K562 (cell line): ENCODE measurements around the gene ADAMTSL3. TPM values are rescaled to one million over a fixed set of nuclear protein-coding genes. Genes with fewer than 3 reads are reported as not detected.

Source experiments
- ATAC-seq: fragments of 200-7000 bp; cut with Tn5 transposase; 3 replicates; pipeline ENCODE4 v1.9.1; 2020; ENCODE audit warnings: moderate library complexity
- BruUV-seq: library from RNA; stranded (reverse); fragments of 400-500 nt; replicated peaks from 2 replicates; lab custom pipeline; 2021; lab: Mats Ljungman, UMichigan
- CTCF ChIA-PET: fragments of 300-600 bp; formaldehyde crosslinking; extraction: SDS; loops from one replicate; lab custom pipeline; 2021; ENCODE audit warnings: low intra/inter-chr PET ratio; lab: Yijun Ruan, JAX
- POLR2A ChIA-PET: fragments of 300-600, 350-650 bp; sonication (Branson Sonifier 250); formaldehyde crosslinking; extraction: SDS; loops from one replicate; lab custom pipeline; 2021; ENCODE audit warnings: antibody characterized with exemption, inconsistent platforms; lab: Yijun Ruan, JAX
- DNase-seq, 4 experiments: peaks; one replicate each; pipeline versions ENCODE4 v3.0.0 to v3.0.0-alpha.2; 2011 to 2018; ENCODE audit warnings: low spot score in 3 of 4, mixed read lengths in 3 of 4; ENCODE audit errors: extremely low read depth in 1 of 4
- FAIRE-seq: peaks from 2 replicates; lab custom pipeline; 2011; peaks lifted over from hg19 to GRCh38; lab: Jason Lieb, UNC
- H2AFZ ChIP-seq: 2 replicates; pipeline ENCODE4 v1.6.0; 2011; ENCODE audit warnings: low read depth, low read length, control low read depth, inconsistent platforms
- H3K27ac ChIP-seq: fragments of 200-600 bp; 3 replicates; pipeline ENCODE4 v1.8.0; 2011; ENCODE audit warnings: low read depth, mild to moderate bottlenecking, control low read depth, inconsistent platforms, low read length, moderate library complexity, mixed read lengths; ENCODE audit errors: extremely low read depth
- H3K27me3 ChIP-seq, 2 experiments: fragments of 300-600 bp in 1 of 2; 2 replicates in 1 of 2; 3 replicates in 1 of 2; pipeline versions ENCODE4 v1.6.0 to v1.8.0; 2011; ENCODE audit warnings: inconsistent platforms in 2 of 2, low read length in 2 of 2, mild to moderate bottlenecking in 1 of 2, mixed read lengths in 1 of 2, moderate library complexity in 1 of 2; ENCODE audit not compliant: control insufficient read depth in 2 of 2, insufficient read depth in 2 of 2
- H3K36me3 ChIP-seq: fragments of 300-600 bp; 3 replicates; pipeline ENCODE4 v1.8.0; 2011; ENCODE audit warnings: mild to moderate bottlenecking, low read length, inconsistent platforms; ENCODE audit not compliant: control insufficient read depth, insufficient read depth
- H3K4me1 ChIP-seq, 2 experiments: fragments of 200-600 bp in 1 of 2; replicated peaks in 1 of 2; 2 replicates in 1 of 2; 3 replicates in 1 of 2; pipeline versions ENCODE4 v1.5.1 to v1.8.0; 2011; ENCODE audit warnings: inconsistent platforms in 2 of 2, low read length in 2 of 2, mild to moderate bottlenecking in 1 of 2, mixed read lengths in 1 of 2, moderate library complexity in 1 of 2; ENCODE audit not compliant: control insufficient read depth in 2 of 2, insufficient read depth in 2 of 2
- H3K4me2 ChIP-seq: 2 replicates; pipeline ENCODE4 v1.6.1; 2011; ENCODE audit warnings: low read length, control low read depth, inconsistent platforms, mixed read lengths; ENCODE audit not compliant: insufficient read depth
- H3K4me3 ChIP-seq: fragments of 200-600 bp; sonication (generic), shearing (Covaris generic); 2 replicates; pipeline ENCODE4 v1.5.1; 2016; ENCODE audit warnings: control low read depth, inconsistent platforms
- H3K79me2 ChIP-seq: fragments of 200-600 bp; 3 replicates; pipeline ENCODE4 v1.8.0; 2011; ENCODE audit warnings: low read length, inconsistent platforms; ENCODE audit not compliant: control insufficient read depth, insufficient read depth
- H3K9ac ChIP-seq, 2 experiments: 2 replicates each; pipeline versions ENCODE4 v1.6.0 to v1.6.1; 2011; ENCODE audit warnings: low read depth in 2 of 2, low read length in 2 of 2, control low read depth in 1 of 2, inconsistent platforms in 1 of 2, mild to moderate bottlenecking in 1 of 2, mixed read lengths in 1 of 2; ENCODE audit not compliant: insufficient read depth in 1 of 2
- H3K9me1 ChIP-seq: one replicate; pipeline ENCODE4 v1.6.0; 2011; ENCODE audit warnings: inconsistent platforms, mild to moderate bottlenecking, low read length, moderate library complexity; ENCODE audit not compliant: control insufficient read depth, insufficient read depth
- H3K9me3 ChIP-seq: replicated peaks from 2 replicates; pipeline ENCODE4 v1.5.1; 2011; ENCODE audit warnings: low read depth, low read length, inconsistent platforms; ENCODE audit not compliant: control insufficient read depth, insufficient read depth
- H4K20me1 ChIP-seq: replicated peaks from 2 replicates; pipeline ENCODE4 v1.6.1; 2011; ENCODE audit warnings: low read length, inconsistent platforms, mixed read lengths; ENCODE audit not compliant: control insufficient read depth, insufficient read depth
- ARID3B ChIP-seq: fragments of 250-450 bp; sonication (Bioruptor Pico); IDR thresholded peaks from 2 replicates; pipeline ENCODE4 v1.4.0; 2020; ENCODE audit warnings: borderline replicate concordance
- DDX20 ChIP-seq: fragments of 450-650 bp; IDR thresholded peaks from 2 replicates; pipeline ENCODE4 v1.6.1; 2016; ENCODE audit warnings: missing genetic modification characterization, low read depth, mild to moderate bottlenecking, missing compliant biosample characterization, moderate library complexity
- E2F3 ChIP-seq: fragments of 250-450 bp; sonication (Bioruptor Pico); IDR thresholded peaks from 2 replicates; pipeline ENCODE4 v1.4.0; 2020; ENCODE audit warnings: mild to moderate bottlenecking
- EHMT2 ChIP-seq: fragments of 450-650 bp; IDR thresholded peaks from 2 replicates; pipeline ENCODE4 v1.6.1; 2018; ENCODE audit warnings: antibody characterized with exemption
- ELF1 ChIP-seq: fragments of 200-800 bp; sonication (Bioruptor generic); IDR thresholded peaks from 2 replicates; pipeline ENCODE4 v1.6.1; 2016; ENCODE audit warnings: missing genetic modification characterization, missing compliant biosample characterization
- FUS ChIP-seq: fragments of 200-400 bp; formaldehyde crosslinking; optimal IDR thresholded peaks from 2 replicates; pipeline ENCODE3; 2017; ENCODE audit warnings: low read depth, low read length
- MTA2 ChIP-seq: fragments of 450-650 bp; IDR thresholded peaks from 2 replicates; pipeline ENCODE4 v1.6.1; 2016; ENCODE audit warnings: low read depth
- MXI1 ChIP-seq: IDR thresholded peaks from 2 replicates; pipeline ENCODE4 v1.6.1; 2011; ENCODE audit warnings: low read depth, mild to moderate bottlenecking, improper control_type of control experiment, low read length
- PHF21A ChIP-seq: fragments of 450-650 bp; IDR thresholded peaks from 2 replicates; pipeline ENCODE4 v1.6.1; 2017; ENCODE audit warnings: low read depth, borderline replicate concordance
- PURB ChIP-seq: sonication (generic); formaldehyde crosslinking; IDR thresholded peaks from 2 replicates; pipeline ENCODE4 v1.9.0; 2021; ENCODE audit warnings: low read depth, mild to moderate bottlenecking, missing genetic modification reagents
- RAD21 ChIP-seq, 2 experiments: fragments of 250-450 bp in 1 of 2; fragments of 450-650 bp in 1 of 2; sonication (Bioruptor Pico) in 1 of 2; formaldehyde crosslinking in 1 of 2; IDR thresholded peaks in 1 of 2; conservative IDR thresholded peaks in 1 of 2; 2 replicates each; pipeline versions ENCODE4 v1.4.0 to v1.8.0; 2020 to 2022; ENCODE audit warnings: mild to moderate bottlenecking in 2 of 2, moderate library complexity in 1 of 2
- SIX5 ChIP-seq, 2 experiments: IDR thresholded peaks; 2 replicates each; pipeline ENCODE4 v1.6.1; 2011; ENCODE audit warnings: low read length in 2 of 2, borderline replicate concordance in 1 of 2, low read depth in 1 of 2, mild to moderate bottlenecking in 1 of 2, moderate library complexity in 1 of 2; ENCODE audit not compliant: insufficient read depth in 1 of 2
- THRAP3 ChIP-seq: fragments of 450-650 bp; IDR thresholded peaks from 2 replicates; pipeline ENCODE4 v1.6.1; 2016; ENCODE audit warnings: mild to moderate bottlenecking, inconsistent platforms, borderline replicate concordance
- ZFP30 ChIP-seq: fragments of 250-450 bp; sonication (Bioruptor Pico); IDR thresholded peaks from 2 replicates; pipeline ENCODE4 v1.8.0; 2022; ENCODE audit warnings: moderate library complexity, mild to moderate bottlenecking, inconsistent platforms, borderline replicate concordance
- ZNF184 ChIP-seq: sonication (generic); formaldehyde crosslinking; IDR thresholded peaks from 2 replicates; pipeline ENCODE4 v1.5.0; 2020; ENCODE audit warnings: missing genetic modification reagents
- ZNF668 ChIP-seq: fragments of 250-450 bp; sonication (Bioruptor Pico); IDR thresholded peaks from 2 replicates; pipeline ENCODE4 v1.8.0; 2022; ENCODE audit warnings: mild to moderate bottlenecking, inconsistent platforms
- WGBS: fragments of 100-300 bp; shearing (Covaris generic); methylation state at CpG from one replicate; pipeline ENCODE4 v1.1.6; 2016; ENCODE audit warnings: low coverage, mixed read lengths; ENCODE audit not compliant: insufficient coverage; ENCODE audit errors: missing lambda C conversion rate; 5-methylcytosine and 5-hydroxymethylcytosine counted together
- in situ Hi-C: fragments of 300-500 bp; cut with MboI; formaldehyde crosslinking; loops from 4 replicates; pipeline ENCODE4 v1.15.0; 2018; ENCODE audit warnings: inconsistent platforms, mixed read lengths
- intact Hi-C: fragments of 100-400 bp; cut with micrococcal nuclease; formaldehyde crosslinking; loops from 2 replicates; pipeline ENCODE4 v1.14.2; 2022
- polyA plus RNA-seq, 8 experiments: library from polyadenylated mRNA; depleted of rRNA in 4 of 8; stranded (reverse) in 5 of 8; unstranded in 3 of 8; fragments of >200 nt; fragmentation: Nextera tagmentation in 2 of 8; fragmentation: Illumina TruSeq in 1 of 8; extraction: Ambion mirVana in 2 of 8; extraction: Trizol in 1 of 8; gene quantifications; 2 replicates each; pipeline versions ENCODE4 v1.2.1 to v1.2.3, GENCODE V29; 2011 to 2014; ENCODE audit warnings: inconsistent platforms in 1 of 8, missing spikeins in 1 of 8
- total RNA-seq, 7 experiments: library from RNA; depleted of rRNA in 6 of 7; stranded (reverse); fragments of >200 nt in 6 of 7; fragmentation: Illumina TruSeq in 2 of 7; extraction: Trizol in 2 of 7; gene quantifications; 2 replicates each; pipeline versions ENCODE4 v1.2.1 to v1.2.3, GENCODE V29; 2011 to 2021; ENCODE audit warnings: low replicate concordance in 1 of 7
- TF ChIP-seq, protein P1 (sequence below): fragments of 450-650 bp; IDR thresholded peaks from 2 replicates; pipeline ENCODE4 v1.6.1; 2016; ENCODE audit warnings: low read depth, mild to moderate bottlenecking, moderate library complexity
- TF ChIP-seq, protein P2 (sequence below): sonication (generic); formaldehyde crosslinking; IDR thresholded peaks from 2 replicates; pipeline ENCODE4 v1.8.0; 2023; ENCODE audit warnings: mild to moderate bottlenecking, missing genetic modification reagents

Gene ADAMTSL3
- total and polyA plus RNA-seq, 9 of the 15 experiments (the other 6 are each of a cell fraction or from before 2014, with no cell fraction given), result 0.01 to 0.18 (median 0.07) TPM; not detected in 3

GRCh38 chr15:83956887-83957286 is 303.0 kb downstream of the ADAMTSL3 start:
- no TSS peak for BruUV-seq
- Histone ChIP-seq H3K9me3 (no peaks in the 10 kb centered on the region), H2AFZ (no peak overlapping the region), H3K4me1 (no peaks in the 10 kb centered on the region), H3K9ac (no peak overlapping the region), H4K20me1 (no peaks in the 10 kb centered on the region), H3K27ac (no peak overlapping the region), H3K36me3 (no peaks in the 10 kb centered on the region), H3K4me2 (no peak overlapping the region), H3K9me1 (no peaks in the 10 kb centered on the region), H3K27me3 (no peaks in the 10 kb centered on the region), H3K4me3 (no peak overlapping the region), H3K79me2 (no peaks in the 10 kb centered on the region)
- CTCF ChIA-PET, result no interaction called here
- FAIRE-seq (no peak), ATAC-seq (no peak), DNase-seq (no peak)
- in situ Hi-C loops, result no loop called here
- 1% methylated on average over 4 of the region's 4 CpGs for WGBS
- TF ChIP-seq SIX5 (IDR thresholded peaks at IDR 0.05; ENCODE audit: borderline replicate concordance in 1 of 2, insufficient read depth in 1 of 2, low read depth in 1 of 2, low read length in 2 of 2) (no peak), MTA2 (no peak), ZNF668 (CRISPR knock-in tag) (no peak), DDX20 (tag) (no peak), ZNF184 (CRISPR knock-in tag) (no peak), ARID3B (CRISPR knock-in tag) (no peak), PURB (CRISPR knock-in tag) (no peak), ELF1 (no peak), PHF21A (no peak), ZFP30 (no peak), THRAP3 (no peak), E2F3 (CRISPR knock-in tag) (no peak), FUS (no peak), RAD21 (CRISPR knock-in tag; conservative IDR thresholded peaks at IDR 0.05 in 1 of 2, IDR thresholded peaks at IDR 0.05 in 1 of 2) (no peak), EHMT2 (no peak), MXI1 (no peak)
- TF ChIP-seq, protein P1, sequence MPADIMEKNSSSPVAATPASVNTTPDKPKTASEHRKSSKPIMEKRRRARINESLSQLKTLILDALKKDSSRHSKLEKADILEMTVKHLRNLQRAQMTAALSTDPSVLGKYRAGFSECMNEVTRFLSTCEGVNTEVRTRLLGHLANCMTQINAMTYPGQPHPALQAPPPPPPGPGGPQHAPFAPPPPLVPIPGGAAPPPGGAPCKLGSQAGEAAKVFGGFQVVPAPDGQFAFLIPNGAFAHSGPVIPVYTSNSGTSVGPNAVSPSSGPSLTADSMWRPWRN, result no peak
- TF ChIP-seq, protein P2, sequence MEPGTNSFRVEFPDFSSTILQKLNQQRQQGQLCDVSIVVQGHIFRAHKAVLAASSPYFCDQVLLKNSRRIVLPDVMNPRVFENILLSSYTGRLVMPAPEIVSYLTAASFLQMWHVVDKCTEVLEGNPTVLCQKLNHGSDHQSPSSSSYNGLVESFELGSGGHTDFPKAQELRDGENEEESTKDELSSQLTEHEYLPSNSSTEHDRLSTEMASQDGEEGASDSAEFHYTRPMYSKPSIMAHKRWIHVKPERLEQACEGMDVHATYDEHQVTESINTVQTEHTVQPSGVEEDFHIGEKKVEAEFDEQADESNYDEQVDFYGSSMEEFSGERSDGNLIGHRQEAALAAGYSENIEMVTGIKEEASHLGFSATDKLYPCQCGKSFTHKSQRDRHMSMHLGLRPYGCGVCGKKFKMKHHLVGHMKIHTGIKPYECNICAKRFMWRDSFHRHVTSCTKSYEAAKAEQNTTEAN (CRISPR knock-in tag), result no peak
- POLR2A ChIA-PET, result interaction anchor here (0.6 kb wide), 1 partner anchor 23 kb away, joined by 3 read pairs; no protein-coding TSS in a partner anchor
- intact Hi-C loops, result no loop called here
